PC-9 (cell line): ENCODE results near the gene TBC1D22B.

Source experiments
- EZH2 ChIP-seq: fragments of 200-600 bp; sonication (generic); IDR thresholded peaks from 2 replicates; pipeline ENCODE4 v1.8.0; 2017; ENCODE audit warnings: antibody characterized with exemption, low read depth
- TF ChIP-seq, protein P1 (sequence below): fragments of 200-600 bp; sonication (generic); conservative IDR thresholded peaks from 2 replicates; pipeline ENCODE4 v1.6.1; 2017; ENCODE audit warnings: mixed run types, antibody characterized with exemption, mild to moderate bottlenecking, moderate library complexity

DNA sequence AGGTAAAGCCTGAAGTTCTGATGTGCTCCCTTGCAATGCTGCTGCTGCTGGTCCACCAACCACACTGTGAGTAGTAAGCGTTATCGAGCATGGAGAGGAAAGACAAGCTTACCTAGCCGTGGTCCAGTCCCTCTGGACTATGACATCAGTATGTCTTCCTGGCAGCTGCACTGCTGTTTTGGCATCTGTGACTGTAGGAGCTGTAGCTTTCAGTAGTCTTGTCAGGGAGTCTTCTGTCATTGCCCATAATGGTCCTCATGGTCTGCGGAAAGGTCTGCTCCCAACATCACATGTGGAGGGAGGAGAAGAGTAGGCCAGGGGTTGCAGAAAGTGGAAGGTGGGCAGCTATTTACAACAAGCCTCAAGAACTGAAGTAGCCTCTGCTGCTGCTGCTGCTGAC lies 27.2 kb downstream of the TBC1D22B start:
- TF ChIP-seq, protein P1, sequence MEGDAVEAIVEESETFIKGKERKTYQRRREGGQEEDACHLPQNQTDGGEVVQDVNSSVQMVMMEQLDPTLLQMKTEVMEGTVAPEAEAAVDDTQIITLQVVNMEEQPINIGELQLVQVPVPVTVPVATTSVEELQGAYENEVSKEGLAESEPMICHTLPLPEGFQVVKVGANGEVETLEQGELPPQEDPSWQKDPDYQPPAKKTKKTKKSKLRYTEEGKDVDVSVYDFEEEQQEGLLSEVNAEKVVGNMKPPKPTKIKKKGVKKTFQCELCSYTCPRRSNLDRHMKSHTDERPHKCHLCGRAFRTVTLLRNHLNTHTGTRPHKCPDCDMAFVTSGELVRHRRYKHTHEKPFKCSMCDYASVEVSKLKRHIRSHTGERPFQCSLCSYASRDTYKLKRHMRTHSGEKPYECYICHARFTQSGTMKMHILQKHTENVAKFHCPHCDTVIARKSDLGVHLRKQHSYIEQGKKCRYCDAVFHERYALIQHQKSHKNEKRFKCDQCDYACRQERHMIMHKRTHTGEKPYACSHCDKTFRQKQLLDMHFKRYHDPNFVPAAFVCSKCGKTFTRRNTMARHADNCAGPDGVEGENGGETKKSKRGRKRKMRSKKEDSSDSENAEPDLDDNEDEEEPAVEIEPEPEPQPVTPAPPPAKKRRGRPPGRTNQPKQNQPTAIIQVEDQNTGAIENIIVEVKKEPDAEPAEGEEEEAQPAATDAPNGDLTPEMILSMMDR: no peak
- TF ChIP-seq EZH2: no peak
